NB4 (cell line): ENCODE measurements around the gene TNFAIP2.

Experiments used
- CTCF ChIP-seq: IDR thresholded peaks from one replicate; pipeline ENCODE4 v1.5.1; 2012; ENCODE audit warnings: low read depth, low read length
- MAX ChIP-seq: IDR thresholded peaks from 2 replicates; pipeline ENCODE4 v1.6.1; 2011; ENCODE audit warnings: low read depth, low read length
- POLR2A ChIP-seq: IDR thresholded peaks from 2 replicates; pipeline ENCODE4 v1.6.1; 2011; ENCODE audit warnings: mild to moderate bottlenecking; ENCODE audit not compliant: insufficient read length; ENCODE audit errors: extremely low read depth

- TF ChIP-seq CTCF, result no peak
- no peak for TF ChIP-seq MAX
- TF ChIP-seq POLR2A, result no peak
These were observed 7.3 kb upstream of the TNFAIP2 start for GRCh38 chr14:103115845-103116572.
